ENCODE results near the gene OR52W1.
A peak's percentile ranks its signal among the peaks of the same experiment; 100 is the strongest.

OR52W1 gene

GRCh38 chr11:6199174-6199810, at the start of gene OR52W1:
Gene OR52W1 (plus strand): TSS chr11:6199224. CDS start chr11:6199224, 0 bp downstream.
- Mint-ChIP-seq H3K4me3 (no peak within 1 kb of the TSS), H3K36me3 (no peaks in the 10 kb centered on the region), H3K27ac (no peak within 1 kb of the TSS), H3K9me3 (no peaks in the 10 kb centered on the region), H3K4me1 (peaks cover 22% of the 10 kb centered on the region), H3K27me3 (no peaks in the 10 kb centered on the region)

DNA sequence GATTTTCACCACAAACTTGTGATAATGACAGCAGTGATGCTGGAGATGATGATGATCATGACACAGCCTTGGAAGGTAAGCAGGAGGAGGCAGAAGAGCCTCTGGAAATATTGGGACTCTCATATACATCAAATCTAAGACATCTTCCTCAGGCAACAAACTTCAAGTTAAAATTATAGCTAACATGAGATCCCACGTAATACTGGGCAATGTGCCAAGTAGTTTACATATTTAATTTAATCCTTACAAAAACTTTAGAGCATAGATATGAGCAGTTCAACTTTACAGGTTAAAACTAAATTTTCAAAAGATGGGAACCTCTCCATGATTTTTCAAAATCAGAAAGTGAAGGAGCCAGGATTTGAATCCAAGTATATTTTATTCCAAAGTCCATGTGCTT, 47.9 kb upstream of the OR52W1 start:
- H3K4me3 Mint-ChIP-seq, result no peak overlapping the region
- H3K4me1 Mint-ChIP-seq, result no peaks in the 10 kb centered on the region
- no peak overlapping the region for H3K27ac Mint-ChIP-seq
- H3K27me3 Mint-ChIP-seq, result peaks cover 8% of the 10 kb centered on the region
- H3K36me3 Mint-ChIP-seq, result peaks cover 1% of the 10 kb centered on the region
- peaks cover 5% of the 10 kb centered on the region for H3K9me3 Mint-ChIP-seq

GRCh38 chr11:6152126-6152525, 46.9 kb upstream of the OR52W1 start:
- Mint-ChIP-seq H3K27ac (no peak overlapping the region), H3K9me3 (peaks cover 5% of the 10 kb centered on the region), H3K27me3 (peaks cover 8% of the 10 kb centered on the region), H3K4me1 (no peaks in the 10 kb centered on the region), H3K4me3 (no peak overlapping the region), H3K36me3 (peaks cover 1% of the 10 kb centered on the region)

DNA sequence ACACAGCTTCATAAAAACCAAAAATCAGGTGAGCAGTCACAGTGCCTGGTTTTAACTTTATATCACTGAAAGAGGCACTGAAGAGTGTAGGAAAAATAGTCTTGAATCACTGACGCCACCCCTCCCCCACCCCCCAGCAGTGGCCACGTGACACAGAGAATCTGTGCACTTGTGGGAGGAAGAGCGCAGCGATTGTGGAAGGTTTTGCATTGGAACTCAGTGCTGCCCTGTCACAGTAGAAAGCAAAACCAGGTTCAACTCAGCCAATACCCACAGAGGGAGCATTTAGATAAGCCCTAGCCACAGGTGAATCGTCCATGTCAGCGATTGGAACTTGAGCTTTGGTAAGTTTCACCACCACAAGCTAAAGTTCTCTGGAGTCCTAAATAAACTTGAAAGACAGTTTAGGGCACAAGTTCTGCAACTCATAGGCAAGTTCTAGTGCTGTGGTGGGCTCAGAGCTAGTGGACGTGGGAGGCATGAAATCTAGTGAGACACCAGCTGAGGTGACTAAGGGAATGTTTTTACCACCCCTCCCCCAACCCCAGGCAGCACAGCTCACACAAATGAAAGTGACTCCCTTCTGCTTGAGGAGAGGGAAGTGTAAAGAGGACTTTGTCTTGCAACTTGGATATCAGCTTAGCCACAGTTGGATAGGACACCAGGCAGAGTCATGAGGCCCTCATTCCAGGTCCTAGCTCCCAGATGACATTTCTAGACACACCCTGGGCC, 42.2 kb upstream of the OR52W1 start:
- H3K9me3 Mint-ChIP-seq, result no peaks in the 10 kb centered on the region
- no peak overlapping the region for H3K4me3 Mint-ChIP-seq
- H3K27me3 Mint-ChIP-seq, result peaks cover 9% of the 10 kb centered on the region
- H3K27ac Mint-ChIP-seq, result no peak overlapping the region
- no peaks in the 10 kb centered on the region for H3K4me1 Mint-ChIP-seq
- H3K36me3 Mint-ChIP-seq, result no peaks in the 10 kb centered on the region

DNA sequence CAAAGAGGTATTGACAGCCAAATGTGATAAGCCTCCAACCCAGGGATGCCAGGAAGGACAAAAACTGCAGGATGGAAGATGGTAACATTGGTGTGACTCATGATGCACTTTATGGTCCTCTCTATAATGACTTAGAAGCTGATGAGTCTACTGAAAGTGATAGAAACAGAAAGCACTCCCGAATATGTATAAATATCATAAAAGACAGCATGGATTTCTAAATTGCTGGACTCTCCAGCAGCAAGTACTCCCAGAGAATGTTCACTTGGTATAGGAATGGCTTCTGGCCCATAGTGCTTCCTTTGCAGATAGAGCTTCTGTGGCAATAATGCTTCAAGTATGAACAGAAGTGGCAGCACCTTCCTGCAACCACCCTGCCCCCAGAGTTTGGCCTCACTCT, 28.8 kb upstream of the OR52W1 start, which contains the start of gene OR52B2:
Gene OR52B2, minus strand, starts transcription at position 101 of the 400 bp plus-strand sequence. Its CDS starts 0 bp downstream, at position 101.
- no peak within 1 kb of the TSS for H3K27ac Mint-ChIP-seq
- H3K4me1 Mint-ChIP-seq, result no peaks in the 10 kb centered on the region
- H3K4me3 Mint-ChIP-seq, result no peak within 1 kb of the TSS
- no peaks in the 10 kb centered on the region for H3K9me3 Mint-ChIP-seq
- no peaks in the 10 kb centered on the region for H3K36me3 Mint-ChIP-seq
- H3K27me3 Mint-ChIP-seq, result peaks cover 10% of the 10 kb centered on the region

DNA sequence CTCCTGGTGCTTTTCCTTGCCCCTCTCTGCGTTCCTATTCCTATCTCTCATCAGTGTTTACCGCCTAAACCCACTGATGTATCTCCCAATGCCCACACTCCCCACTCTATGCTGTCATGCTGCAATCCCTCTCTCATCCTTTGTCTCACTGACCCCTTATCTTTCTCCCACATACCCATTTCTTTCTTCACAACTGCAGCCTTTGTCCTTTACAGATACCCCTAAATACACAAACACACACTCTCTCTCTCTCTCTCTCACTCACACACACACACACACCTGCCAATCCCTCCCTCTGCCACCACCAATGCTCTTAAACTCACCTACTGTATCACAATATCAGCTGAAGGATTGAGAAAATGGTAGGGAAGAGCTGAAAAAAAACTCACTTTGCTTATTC, 23.6 kb upstream of the OR52W1 start:
- Mint-ChIP-seq H3K27ac (no peak overlapping the region), H3K4me3 (no peak overlapping the region), H3K4me1 (no peaks in the 10 kb centered on the region), H3K36me3 (no peaks in the 10 kb centered on the region), H3K9me3 (no peaks in the 10 kb centered on the region), H3K27me3 (peaks cover 3% of the 10 kb centered on the region)

- no peaks in the 10 kb centered on the region for H3K9me3 Mint-ChIP-seq
- H3K4me3 Mint-ChIP-seq, result no peak overlapping the region
- H3K4me1 Mint-ChIP-seq, result peaks cover 5% of the 10 kb centered on the region
- H3K27me3 Mint-ChIP-seq, result no peaks in the 10 kb centered on the region
- no peaks in the 10 kb centered on the region for H3K36me3 Mint-ChIP-seq
- H3K27ac Mint-ChIP-seq, result no peak overlapping the region
These were observed 7.3 kb upstream of the OR52W1 start for GRCh38 chr11:6191742-6192141.

GRCh38 chr11:6194065-6194581, 4.9 kb upstream of the OR52W1 start:
- Mint-ChIP-seq H3K4me3 (no peak overlapping the region), H3K36me3 (no peaks in the 10 kb centered on the region), H3K9me3 (no peaks in the 10 kb centered on the region), H3K27me3 (no peaks in the 10 kb centered on the region), H3K4me1 (peaks cover 5% of the 10 kb centered on the region), H3K27ac (no peak overlapping the region)

DNA sequence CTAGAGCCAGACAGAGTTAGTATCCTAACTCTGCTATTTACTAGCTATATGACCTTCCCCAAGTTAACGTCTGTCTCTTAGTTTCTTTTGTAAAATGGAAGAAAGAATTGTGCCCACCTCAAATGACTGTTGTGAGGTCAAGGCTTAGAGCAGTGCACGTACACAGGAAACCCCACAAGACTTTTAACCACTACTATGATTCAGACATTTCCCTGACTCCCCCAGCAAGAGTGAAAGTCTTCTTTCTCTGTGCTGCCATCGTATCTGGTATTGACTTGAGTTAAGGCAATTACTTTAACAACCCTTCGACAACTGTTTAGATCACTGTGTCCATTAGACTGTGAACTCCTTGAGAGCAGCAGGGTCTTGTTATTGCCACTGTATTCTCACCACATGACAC, 2.6 kb upstream of the OR52W1 start:
- H3K9me3 Mint-ChIP-seq, result no peaks in the 10 kb centered on the region
- no peaks in the 10 kb centered on the region for H3K27me3 Mint-ChIP-seq
- no peak overlapping the region for H3K4me3 Mint-ChIP-seq
- no peak overlapping the region for H3K27ac Mint-ChIP-seq
- H3K36me3 Mint-ChIP-seq, result no peaks in the 10 kb centered on the region
- peaks cover 9% of the 10 kb centered on the region for H3K4me1 Mint-ChIP-seq

GRCh38 chr11:6197466-6198200, 1.4 kb upstream of the OR52W1 start:
- H3K9me3 Mint-ChIP-seq, result no peaks in the 10 kb centered on the region
- H3K27me3 Mint-ChIP-seq, result no peaks in the 10 kb centered on the region
- peaks cover 9% of the 10 kb centered on the region for H3K4me1 Mint-ChIP-seq
- no peak overlapping the region for H3K4me3 Mint-ChIP-seq
- no peak overlapping the region for H3K27ac Mint-ChIP-seq
- no peaks in the 10 kb centered on the region for H3K36me3 Mint-ChIP-seq

GRCh38 chr11:6200975-6201374, 2.0 kb downstream of the OR52W1 start:
- H3K27ac Mint-ChIP-seq, result peak overlapping the region; percentile 7
- H3K27me3 Mint-ChIP-seq, result no peaks in the 10 kb centered on the region
- H3K4me3 Mint-ChIP-seq, result no peak overlapping the region
- H3K4me1 Mint-ChIP-seq, result peaks cover 32% of the 10 kb centered on the region
- H3K36me3 Mint-ChIP-seq, result no peaks in the 10 kb centered on the region
- no peaks in the 10 kb centered on the region for H3K9me3 Mint-ChIP-seq

DNA sequence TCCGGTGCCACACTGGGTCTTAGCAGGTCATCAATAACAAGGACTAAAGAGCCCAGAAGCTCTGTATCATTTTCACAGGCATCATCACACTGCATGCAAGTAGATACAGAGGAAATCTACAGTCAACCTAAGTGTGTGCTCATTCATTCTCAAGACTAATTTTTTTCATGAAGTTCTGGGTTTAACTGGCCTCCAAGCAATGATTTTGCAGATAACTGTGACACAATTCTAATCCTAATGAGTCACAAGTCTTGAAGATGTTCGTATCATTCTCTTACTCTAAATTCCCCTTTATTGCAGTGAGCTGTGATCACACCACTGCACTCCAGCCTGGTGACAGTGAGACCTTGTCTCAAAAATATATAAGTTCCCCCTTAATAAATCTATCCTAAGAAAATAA, 2.5 kb downstream of the OR52W1 start:
- Mint-ChIP-seq H3K27me3 (no peaks in the 10 kb centered on the region), H3K9me3 (no peaks in the 10 kb centered on the region), H3K4me1 (peaks cover 28% of the 10 kb centered on the region), H3K36me3 (peaks cover under 1% of the 10 kb centered on the region), H3K4me3 (no peak overlapping the region), H3K27ac (no peak overlapping the region)

DNA sequence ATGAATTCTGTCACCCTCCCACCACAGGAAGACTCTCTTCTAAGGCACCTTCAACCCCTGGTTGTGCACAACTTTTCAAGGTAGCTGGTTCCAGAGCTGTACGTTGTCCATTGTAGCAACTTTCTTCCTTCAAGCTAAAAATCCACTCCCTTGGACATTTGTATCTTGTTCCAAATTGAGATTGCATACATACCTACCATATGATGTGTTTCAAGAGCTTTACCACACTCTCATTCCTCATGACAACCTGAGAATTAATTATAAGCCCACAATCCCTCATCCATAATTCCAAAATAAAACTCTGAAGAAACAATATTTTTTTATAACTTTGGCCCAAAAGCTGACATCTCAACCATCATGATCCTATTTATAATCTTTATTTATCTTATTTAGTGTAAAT, 3.0 kb downstream of the OR52W1 start:
- Mint-ChIP-seq H3K4me3 (no peak overlapping the region), H3K36me3 (peaks cover 3% of the 10 kb centered on the region), H3K4me1 (peaks cover 27% of the 10 kb centered on the region), H3K9me3 (no peaks in the 10 kb centered on the region), H3K27me3 (no peaks in the 10 kb centered on the region), H3K27ac (no peak overlapping the region)

DNA sequence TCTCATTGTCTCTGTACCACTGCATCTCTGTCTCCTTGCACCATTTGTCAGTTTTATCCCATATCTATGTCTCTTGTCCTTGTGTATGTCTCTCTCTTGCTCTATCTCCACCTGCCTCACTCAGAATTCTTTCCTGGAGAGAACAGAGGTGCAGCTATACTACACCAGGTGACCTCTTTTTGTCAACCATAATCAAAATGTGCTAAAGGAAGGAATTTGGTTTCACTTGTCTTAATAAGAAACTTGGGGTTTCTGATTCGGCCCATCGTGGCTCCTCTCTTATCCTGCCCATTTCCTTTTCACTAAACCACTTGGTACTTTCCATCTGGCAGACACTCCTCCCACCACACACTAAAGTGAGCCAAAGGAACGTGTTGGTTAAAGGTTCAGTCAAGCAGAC, 4.3 kb downstream of the OR52W1 start:
- peaks cover 27% of the 10 kb centered on the region for H3K4me1 Mint-ChIP-seq
- no peak overlapping the region for H3K4me3 Mint-ChIP-seq
- no peak overlapping the region for H3K27ac Mint-ChIP-seq
- no peaks in the 10 kb centered on the region for H3K27me3 Mint-ChIP-seq
- H3K36me3 Mint-ChIP-seq, result peaks cover 3% of the 10 kb centered on the region
- H3K9me3 Mint-ChIP-seq, result no peaks in the 10 kb centered on the region

DNA sequence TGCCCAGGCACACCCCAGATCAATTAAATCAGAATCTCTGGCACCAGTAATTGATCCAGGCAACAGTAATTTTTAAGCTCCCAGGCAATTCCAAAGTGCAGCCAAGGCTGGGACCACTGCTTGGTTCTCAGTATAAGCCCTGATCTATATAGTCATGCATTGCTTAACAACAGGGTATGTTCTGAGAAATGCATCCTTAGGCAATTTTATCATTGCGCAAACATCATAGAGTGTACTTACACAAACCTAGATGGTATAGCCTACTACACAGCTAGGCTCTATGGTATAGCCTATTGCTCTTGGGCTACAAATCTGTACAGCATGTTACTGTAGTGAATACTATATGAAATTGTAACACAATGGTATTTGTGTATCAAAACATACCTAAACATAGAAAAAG, 5.7 kb downstream of the OR52W1 start:
- Mint-ChIP-seq H3K27me3 (no peaks in the 10 kb centered on the region), H3K9me3 (no peaks in the 10 kb centered on the region), H3K27ac (no peak overlapping the region), H3K4me3 (no peak overlapping the region), H3K4me1 (peaks cover 27% of the 10 kb centered on the region), H3K36me3 (peaks cover 8% of the 10 kb centered on the region)

GRCh38 chr11:6205366-6205765, 6.3 kb downstream of the OR52W1 start, which contains the start of gene C11orf42:
Gene C11orf42 (plus strand): TSS chr11:6205557. CDS start chr11:6205616, 59 bp downstream.
- H3K36me3 Mint-ChIP-seq, result peaks cover 8% of the 10 kb centered on the region
- no peaks in the 10 kb centered on the region for H3K27me3 Mint-ChIP-seq
- no peaks in the 10 kb centered on the region for H3K9me3 Mint-ChIP-seq
- peaks cover 27% of the 10 kb centered on the region for H3K4me1 Mint-ChIP-seq
- no peak within 1 kb of the TSS for H3K27ac Mint-ChIP-seq
- H3K4me3 Mint-ChIP-seq, result no peak within 1 kb of the TSS

All from activated naive CD4-positive, alpha-beta T cell treated with anti-CD3 and anti-CD28 coated beads, Interleukin-2, amount 50 U/mL, for 24 hours (primary cell).